ENCODE measurements around the gene IFRD2. TPM values are rescaled to one million over a fixed set of nuclear protein-coding genes. Genes with fewer than 3 reads are reported as not detected.

IFRD2 gene
- total and polyA plus RNA-seq, 9 donors = 36.9 to 68.1 (median 59.9) TPM

DNA sequence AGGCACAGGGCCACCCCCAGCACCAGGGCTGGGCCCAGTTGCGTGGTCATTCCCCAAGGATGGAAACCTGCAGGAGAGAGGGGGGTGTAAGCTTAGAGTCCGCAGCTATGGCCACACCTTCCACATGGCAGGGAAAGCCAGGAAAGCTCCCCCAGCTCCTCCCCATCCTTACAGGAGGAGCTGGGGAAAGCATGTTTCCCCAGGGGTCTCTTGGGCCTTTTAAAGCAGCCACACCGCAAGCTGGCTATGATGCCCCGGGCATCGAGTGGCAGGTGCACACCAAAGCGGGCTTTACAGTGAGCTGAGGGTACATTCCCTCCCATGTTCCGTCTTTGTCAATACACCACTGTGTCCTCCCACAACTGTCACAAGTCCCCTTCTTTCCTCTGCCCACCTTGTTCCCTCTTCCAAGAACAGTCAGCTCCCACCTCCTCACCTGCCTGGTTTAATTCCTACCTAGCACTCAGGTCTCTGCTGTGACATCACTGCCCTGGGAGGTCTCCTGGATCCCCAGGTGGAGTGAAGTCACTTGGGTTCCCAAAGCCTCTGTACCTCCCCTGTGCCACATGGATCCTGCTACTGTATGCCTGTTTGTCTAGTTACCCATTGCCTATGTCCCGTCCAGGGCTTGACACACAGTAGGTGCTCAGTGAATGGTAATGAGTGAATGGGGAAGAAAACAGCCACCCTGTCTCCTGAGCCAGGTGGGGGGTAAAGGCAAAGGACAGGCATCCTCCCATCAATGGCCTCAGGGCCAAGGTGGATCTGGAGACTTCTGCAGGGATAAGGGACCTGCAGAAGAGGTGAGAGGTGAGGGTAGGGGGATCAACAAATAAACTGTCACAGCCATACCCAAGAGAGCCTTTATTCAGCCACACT is 3.6 kb upstream of the IFRD2 start:
- WGBS (ENCODE audit: insufficient coverage) = 90% methylated on average over 6 of the region's 8 CpGs
- peaks cover 7% of the 10 kb centered on the region for H3K36me3 ChIP-seq (ENCODE audit: control insufficient read depth, insufficient read depth, low read length)
- peak; percentile 21 for DNase-seq
- H3K27ac ChIP-seq (ENCODE audit: low read length) = no peak overlapping the region
- H3K9me3 ChIP-seq (replicated peaks; ENCODE audit: control insufficient read depth, low read depth, low read length) = no peaks in the 10 kb centered on the region
- peaks cover 41% of the 10 kb centered on the region for H3K4me1 ChIP-seq (ENCODE audit: control insufficient read depth, insufficient read depth, low read length)
- H3K27me3 ChIP-seq (ENCODE audit: control insufficient read depth, insufficient read depth, low read length) = no peaks in the 10 kb centered on the region
- no peak overlapping the region for H3K4me3 ChIP-seq (ENCODE audit: low read length)

DNA sequence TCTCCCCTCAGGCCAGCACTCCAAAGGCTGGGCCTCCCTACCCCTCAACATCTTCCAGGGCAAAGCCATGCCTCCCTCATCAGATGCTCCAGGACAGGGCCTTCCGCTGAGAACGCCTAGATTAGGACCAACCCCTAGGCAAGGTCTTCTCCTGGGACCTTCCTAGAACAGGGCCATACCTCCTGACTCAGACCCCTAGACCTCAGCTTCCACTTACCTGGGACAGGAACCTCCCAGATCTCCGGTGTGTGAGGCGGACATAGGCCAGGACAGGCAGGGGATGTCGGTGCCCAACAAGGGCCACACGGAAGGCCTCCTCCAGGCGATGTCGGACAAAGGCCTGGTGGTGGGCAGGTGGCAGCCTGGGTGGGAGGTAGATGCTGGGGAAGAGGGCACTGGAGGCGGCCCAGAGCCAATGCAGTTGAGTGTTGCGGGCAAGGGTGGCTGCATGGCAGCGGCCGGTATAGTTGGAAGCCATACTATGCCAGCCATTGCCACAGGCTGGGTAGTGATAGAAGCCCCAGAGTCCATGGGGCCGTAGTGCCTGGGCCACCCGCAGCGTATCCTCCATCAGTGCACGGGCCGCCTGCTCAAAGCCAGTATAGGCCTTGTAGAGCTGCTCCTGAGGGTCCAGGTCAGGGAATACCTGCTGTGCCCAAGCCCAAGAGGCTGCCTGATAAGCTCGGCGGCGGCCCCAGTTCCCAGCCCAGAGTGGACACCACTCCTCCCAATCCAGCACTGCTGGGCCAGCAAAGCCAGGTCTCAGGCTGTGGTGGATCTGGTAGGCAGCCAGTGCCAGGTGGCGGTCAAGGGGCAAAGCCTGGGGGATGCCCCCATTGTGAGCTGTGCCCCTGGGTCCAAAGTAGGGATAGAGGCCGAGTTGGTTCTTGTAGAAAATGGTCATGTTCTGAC is 2.5 kb upstream of the IFRD2 start:
- 89% methylated on average over 21 of the region's 22 CpGs for WGBS (ENCODE audit: insufficient coverage)
- peaks cover 31% of the 10 kb centered on the region for H3K4me1 ChIP-seq (ENCODE audit: control insufficient read depth, insufficient read depth, low read length)

GRCh38 chr3:50294089-50294488 is 1.9 kb upstream of the IFRD2 start:
- Histone ChIP-seq H3K4me1 (ENCODE audit: control insufficient read depth, insufficient read depth, low read length) (peaks cover 29% of the 10 kb centered on the region), H3K36me3 (ENCODE audit: control insufficient read depth, insufficient read depth, low read length) (peaks cover 22% of the 10 kb centered on the region), H3K27me3 (ENCODE audit: control insufficient read depth, insufficient read depth, low read length) (no peaks in the 10 kb centered on the region), H3K4me3 (ENCODE audit: low read length) (no peak overlapping the region), H3K9me3 (replicated peaks; ENCODE audit: control insufficient read depth, low read depth, low read length) (no peaks in the 10 kb centered on the region), H3K27ac (ENCODE audit: low read length) (no peak overlapping the region)
- WGBS (ENCODE audit: insufficient coverage) = 92% methylated on average over 3 of the region's 4 CpGs
- peak; percentile 14 for DNase-seq

More for the DNA sequence above, 2.5 kb upstream of the IFRD2 start:
- peak; percentile 13 for DNase-seq
- Histone ChIP-seq H3K27ac (ENCODE audit: low read length) (no peak overlapping the region), H3K9me3 (replicated peaks; ENCODE audit: control insufficient read depth, low read depth, low read length) (no peaks in the 10 kb centered on the region), H3K4me3 (ENCODE audit: low read length) (no peak overlapping the region), H3K27me3 (ENCODE audit: control insufficient read depth, insufficient read depth, low read length) (no peaks in the 10 kb centered on the region), H3K36me3 (ENCODE audit: control insufficient read depth, insufficient read depth, low read length) (peaks cover 16% of the 10 kb centered on the region)

- Histone ChIP-seq H3K27me3 (ENCODE audit: control insufficient read depth, insufficient read depth, low read length) (no peaks in the 10 kb centered on the region), H3K9me3 (replicated peaks; ENCODE audit: control insufficient read depth, low read depth, low read length) (no peaks in the 10 kb centered on the region), H3K27ac (ENCODE audit: low read length) (peak overlapping the region; percentile 89), H3K36me3 (ENCODE audit: control insufficient read depth, insufficient read depth, low read length) (peaks cover 31% of the 10 kb centered on the region), H3K4me3 (ENCODE audit: low read length) (no peak overlapping the region), H3K4me1 (ENCODE audit: control insufficient read depth, insufficient read depth, low read length) (peaks cover 21% of the 10 kb centered on the region)
- DNase-seq = peak; percentile 37
- 71% methylated on average over 10 of the region's 12 CpGs for WGBS (ENCODE audit: insufficient coverage)
Observed at GRCh38 chr3:50293079-50293801, 1.0 kb upstream of the IFRD2 start.

GRCh38 chr3:50290161-50290641 is 2.0 kb downstream of the IFRD2 start:
- Histone ChIP-seq H3K36me3 (ENCODE audit: control insufficient read depth, insufficient read depth, low read length) (peaks cover 41% of the 10 kb centered on the region), H3K27ac (ENCODE audit: low read length) (no peak overlapping the region), H3K4me1 (ENCODE audit: control insufficient read depth, insufficient read depth, low read length) (peaks cover 19% of the 10 kb centered on the region), H3K4me3 (ENCODE audit: low read length) (no peak overlapping the region), H3K27me3 (ENCODE audit: control insufficient read depth, insufficient read depth, low read length) (no peaks in the 10 kb centered on the region), H3K9me3 (replicated peaks; ENCODE audit: control insufficient read depth, low read depth, low read length) (no peaks in the 10 kb centered on the region)
- DNase-seq = peak; percentile 28
- WGBS (ENCODE audit: insufficient coverage) = 94% methylated on average over 13 of the region's 16 CpGs

- peaks cover 19% of the 10 kb centered on the region for H3K4me1 ChIP-seq (ENCODE audit: control insufficient read depth, insufficient read depth, low read length)
- no peaks in the 10 kb centered on the region for H3K27me3 ChIP-seq (ENCODE audit: control insufficient read depth, insufficient read depth, low read length)
- H3K9me3 ChIP-seq (replicated peaks; ENCODE audit: control insufficient read depth, low read depth, low read length) = no peaks in the 10 kb centered on the region
Observed at GRCh38 chr3:50289130-50289529, 3.1 kb downstream of the IFRD2 start.

GRCh38 chr3:50288387-50289007 is 3.7 kb downstream of the IFRD2 start:
- Histone ChIP-seq H3K4me3 (ENCODE audit: low read length) (no peak overlapping the region), H3K36me3 (ENCODE audit: control insufficient read depth, insufficient read depth, low read length) (peaks cover 41% of the 10 kb centered on the region), H3K4me1 (ENCODE audit: control insufficient read depth, insufficient read depth, low read length) (peaks cover 19% of the 10 kb centered on the region), H3K27ac (ENCODE audit: low read length) (no peak overlapping the region), H3K9me3 (replicated peaks; ENCODE audit: control insufficient read depth, low read depth, low read length) (no peaks in the 10 kb centered on the region), H3K27me3 (ENCODE audit: control insufficient read depth, insufficient read depth, low read length) (no peaks in the 10 kb centered on the region)
- 95% methylated on average over 21 of the region's 23 CpGs for WGBS (ENCODE audit: insufficient coverage)
- DNase-seq = no peak

More at GRCh38 chr3:50289130-50289529, 3.1 kb downstream of the IFRD2 start:
- H3K36me3 ChIP-seq (ENCODE audit: control insufficient read depth, insufficient read depth, low read length) = peaks cover 41% of the 10 kb centered on the region
- no peak for DNase-seq
- 100% methylated on average over 1 of the region's 6 CpGs for WGBS (ENCODE audit: insufficient coverage)
- H3K4me3 ChIP-seq (ENCODE audit: low read length) = no peak overlapping the region
- no peak overlapping the region for H3K27ac ChIP-seq (ENCODE audit: low read length)

GRCh38 chr3:50287262-50287661 is 5.0 kb downstream of the IFRD2 start:
- Histone ChIP-seq H3K27ac (ENCODE audit: low read length) (no peak overlapping the region), H3K4me1 (ENCODE audit: control insufficient read depth, insufficient read depth, low read length) (peaks cover 8% of the 10 kb centered on the region), H3K4me3 (ENCODE audit: low read length) (no peak overlapping the region), H3K36me3 (ENCODE audit: control insufficient read depth, insufficient read depth, low read length) (peaks cover 41% of the 10 kb centered on the region), H3K27me3 (ENCODE audit: control insufficient read depth, insufficient read depth, low read length) (no peaks in the 10 kb centered on the region), H3K9me3 (replicated peaks; ENCODE audit: control insufficient read depth, low read depth, low read length) (no peaks in the 10 kb centered on the region)
- WGBS (ENCODE audit: insufficient coverage) = 100% methylated on average over 1 of the region's 1 CpG
- peak; percentile 2 for DNase-seq
